HG03066 (cell line): ENCODE measurements around the gene SLC9A8.

Experiments
- ATAC-seq: cut with Tn5 transposase; IDR thresholded peaks from one replicate; pipeline ENCODE4 v1.9.1; 2021; ENCODE audit warnings: low read depth; ENCODE audit not compliant: unreplicated experiment

Gene SLC9A8

DNA sequence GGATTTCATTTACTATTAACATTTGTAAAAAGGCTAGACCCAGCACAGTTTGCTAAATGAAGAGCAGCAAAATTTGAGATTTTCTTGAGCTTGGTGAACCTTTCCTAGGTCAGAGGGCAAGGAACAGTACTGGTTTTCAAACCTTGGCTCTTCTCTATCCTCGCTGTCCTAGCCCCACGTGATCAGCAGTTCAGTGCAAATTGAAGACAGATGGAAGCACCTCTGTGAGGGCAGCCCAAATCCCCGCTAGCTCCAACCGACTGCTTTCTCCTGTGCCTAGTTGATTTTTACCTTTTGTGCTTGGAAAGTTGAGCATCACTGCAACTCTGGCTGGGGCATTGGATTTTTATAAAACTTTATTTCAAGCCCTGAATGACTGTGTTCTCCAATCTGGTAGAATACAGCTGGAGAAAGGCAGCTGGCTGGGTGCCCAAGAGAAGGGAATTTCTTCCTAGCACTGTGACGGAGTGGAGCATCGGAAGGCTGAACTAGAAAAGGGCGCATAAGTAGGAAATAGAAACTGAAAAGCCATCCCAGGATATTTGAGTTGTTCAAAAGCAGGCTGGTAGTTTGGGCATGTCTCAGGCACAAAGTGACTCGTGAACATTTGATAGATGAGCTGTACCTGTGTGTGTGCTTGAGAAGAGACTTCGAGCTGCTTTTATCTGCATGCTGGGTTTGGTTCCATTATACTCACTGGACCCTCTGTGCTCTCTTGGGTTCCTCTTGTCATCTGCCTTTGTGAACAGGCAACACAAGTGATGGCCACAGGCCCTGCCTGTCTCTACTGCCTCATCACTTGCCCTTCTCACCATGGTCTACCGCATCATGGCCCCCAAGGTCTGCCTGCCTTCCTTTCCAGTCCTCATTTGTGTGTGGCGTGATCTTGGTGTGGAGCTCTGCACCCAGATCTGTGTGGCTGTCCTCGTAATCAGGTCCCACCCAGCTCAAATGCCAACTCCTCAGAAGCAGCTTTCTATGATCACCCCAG, 125.8 kb downstream of the SLC9A8 start:
- ATAC-seq: no peak

DNA sequence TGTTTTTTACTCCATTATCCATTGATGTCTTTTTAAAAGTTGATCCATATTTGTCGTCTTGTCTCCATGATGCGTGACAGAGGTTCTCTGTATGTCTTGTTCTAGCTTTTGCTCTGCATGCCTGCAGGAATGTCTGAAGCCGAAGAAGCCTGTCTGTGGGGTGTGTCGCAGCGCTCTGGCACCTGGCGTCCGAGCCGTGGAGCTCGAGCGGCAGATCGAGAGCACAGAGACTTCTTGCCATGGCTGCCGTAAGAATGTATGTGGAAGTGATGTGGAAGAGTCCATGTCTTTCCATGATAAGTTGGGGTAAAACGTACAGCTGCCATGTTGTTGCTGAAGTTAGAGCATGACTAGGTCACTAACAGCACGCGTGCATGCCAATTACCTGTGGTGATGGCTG, 128.8 kb downstream of the SLC9A8 start:
- ATAC-seq: no peak
